RWPE1 (cell line): ENCODE measurements around the gene FAM120C.

Source experiments
- CTCF ChIA-PET: fragments of 350-600 bp; sonication (Branson Sonifier 250); formaldehyde crosslinking; extraction: SDS; loops from one replicate; lab custom pipeline; 2021; lab: Yijun Ruan, JAX
- POLR2A ChIA-PET: fragments of 400-600 bp; formaldehyde crosslinking; extraction: SDS; loops from one replicate; lab custom pipeline; 2020; ENCODE audit warnings: antibody characterized with exemption; ENCODE audit not compliant: low non-redundant PET; lab: Yijun Ruan, JAX
- DNase-seq: peaks from one replicate; pipeline ENCODE4 v3.0.0; 2012; ENCODE audit warnings: low spot score
- H3K27ac ChIP-seq: fragments of 450-650 bp; 2 replicates; pipeline ENCODE4 v1.5.1; 2017
- CTCF ChIP-seq: fragments of 450-650 bp; conservative IDR thresholded peaks from 2 replicates; pipeline ENCODE4 v1.5.1; 2017; ENCODE audit warnings: low read depth, mild to moderate bottlenecking

Gene FAM120C

GRCh38 chrX:54194982-54195588 is 12.0 kb upstream of the FAM120C start:
- ChIA-PET POLR2A (no interaction called here), CTCF (no interaction called here)
- no peak for DNase-seq
- H3K27ac ChIP-seq, result no peak overlapping the region
- no peak for TF ChIP-seq CTCF

GRCh38 chrX:54193085-54193821 is 10.2 kb upstream of the FAM120C start:
- POLR2A ChIA-PET, result no interaction called here
- TF ChIP-seq CTCF, result no peak
- CTCF ChIA-PET, result interaction anchor here (0.6 kb wide), 1 partner anchor 10 kb away, joined by 4 read pairs; the partner anchor contains the start of gene FAM120C

GRCh38 chrX:54184474-54184873 is 1.4 kb upstream of the FAM120C start:
- no peak for TF ChIP-seq CTCF
- no peak overlapping the region for H3K27ac ChIP-seq
- ChIA-PET POLR2A (no interaction called here), CTCF (interaction anchor here (0.5 kb wide), 1 partner anchor 455 kb away, joined by 4 read pairs; no protein-coding TSS in a partner anchor)
- no peak for DNase-seq

More at GRCh38 chrX:54193085-54193821, 10.2 kb upstream of the FAM120C start:
- H3K27ac ChIP-seq, result no peak overlapping the region
- DNase-seq, result no peak

- peak; percentile 52 for DNase-seq
- ChIA-PET CTCF (interaction anchor here (0.6 kb wide), 1 partner anchor 11 kb away, joined by 4 read pairs; no protein-coding TSS in a partner anchor), POLR2A (no interaction called here)
- no peak for TF ChIP-seq CTCF
- H3K27ac ChIP-seq, result peak overlapping the region; percentile 85
Measured at GRCh38 chrX:54182194-54182863, 725 bp downstream of the FAM120C start.

GRCh38 chrX:54181202-54181953 is 1.7 kb downstream of the FAM120C start:
- peak overlapping the region; percentile 62 for H3K27ac ChIP-seq
- TF ChIP-seq CTCF, result no peak
- peak; percentile 1 for DNase-seq
- ChIA-PET CTCF (no interaction called here), POLR2A (interaction anchor here (1.1 kb wide), 1 partner anchor 138 kb away, joined by 4 read pairs; no protein-coding TSS in a partner anchor)
